Activated CD8-positive, alpha-beta memory T cell treated with anti-CD3 and anti-CD28 coated beads, Interleukin-2, amount 50 U/mL, for 4 hours (primary cell): ENCODE measurements around the gene IDH1.
"Not testable (repeated sequence)": the region's sequence is repeated elsewhere in the genome, so short reads cannot be mapped to it uniquely, and the experiment has no call there.

Experiments
- DNase-seq: peaks from one replicate; pipeline ENCODE4 v3.0.0-alpha.2; 2020

IDH1 gene

GRCh38 chr2:208254871-208255556 is at the start of gene IDH1:
IDH1 (minus strand) TSS chr2:208255071; CDS start chr2:208251551, 3,520 bp downstream.
- peak; percentile 96 for DNase-seq

- DNase-seq = no peak
These were observed 49.3 kb upstream of the IDH1 start for GRCh38 chr2:208304157-208304556.

- no peak for DNase-seq
These were observed 46.2 kb upstream of the IDH1 start for GRCh38 chr2:208300847-208301618.

- DNase-seq = no peak
These were observed 43.1 kb upstream of the IDH1 start for GRCh38 chr2:208297961-208298360.

GRCh38 chr2:208296610-208297009 is 41.7 kb upstream of the IDH1 start:
- no peak for DNase-seq

- no peak for DNase-seq
These were observed 41.0 kb upstream of the IDH1 start for GRCh38 chr2:208295834-208296233.

- no peak for DNase-seq
These were observed 39.7 kb upstream of the IDH1 start for GRCh38 chr2:208294482-208295024.

GRCh38 chr2:208285853-208286252 is 31.0 kb upstream of the IDH1 start:
- no peak for DNase-seq

- DNase-seq = no peak
These were observed 26.1 kb upstream of the IDH1 start for GRCh38 chr2:208280933-208281332.

GRCh38 chr2:208280234-208280633 is 25.4 kb upstream of the IDH1 start:
- no peak for DNase-seq

- no peak for DNase-seq
These were observed 24.4 kb upstream of the IDH1 start for GRCh38 chr2:208279236-208279635.

- DNase-seq = no peak
These were observed 23.7 kb upstream of the IDH1 start for GRCh38 chr2:208278549-208278948.

GRCh38 chr2:208274748-208275147 is 19.9 kb upstream of the IDH1 start:
- DNase-seq = no peak

GRCh38 chr2:208269091-208269490 is 14.2 kb upstream of the IDH1 start:
- no peak for DNase-seq

- no peak for DNase-seq
These were observed 13.5 kb upstream of the IDH1 start for GRCh38 chr2:208268156-208268952.

GRCh38 chr2:208267526-208267925 is 12.7 kb upstream of the IDH1 start:
- DNase-seq = not testable (repeated sequence)

GRCh38 chr2:208266936-208267335 is 12.1 kb upstream of the IDH1 start:
- no peak for DNase-seq

GRCh38 chr2:208266553-208266893 is 11.7 kb upstream of the IDH1 start:
- DNase-seq = no peak

- peak; percentile 85 for DNase-seq
These were observed 11.1 kb upstream of the IDH1 start, which contains the start of gene PIKFYVE for GRCh38 chr2:208265801-208266552. PIKFYVE (plus strand) TSS chr2:208266255; CDS start chr2:208271520, 5,265 bp downstream.

GRCh38 chr2:208265371-208265800 is 10.5 kb upstream of the IDH1 start:
- peak; percentile 39 for DNase-seq

GRCh38 chr2:208256849-208257813 is 2.3 kb upstream of the IDH1 start:
- not testable (repeated sequence) for DNase-seq
